GM12801 (cell line): ENCODE measurements around the gene RPL31.

Experiments
- TF ChIP-seq, protein P1 (sequence below): IDR thresholded peaks from one replicate; pipeline ENCODE4 v1.5.1; 2011; ENCODE audit warnings: control low read depth; ENCODE audit not compliant: insufficient read length; ENCODE audit errors: extremely low read depth

RPL31 gene

DNA sequence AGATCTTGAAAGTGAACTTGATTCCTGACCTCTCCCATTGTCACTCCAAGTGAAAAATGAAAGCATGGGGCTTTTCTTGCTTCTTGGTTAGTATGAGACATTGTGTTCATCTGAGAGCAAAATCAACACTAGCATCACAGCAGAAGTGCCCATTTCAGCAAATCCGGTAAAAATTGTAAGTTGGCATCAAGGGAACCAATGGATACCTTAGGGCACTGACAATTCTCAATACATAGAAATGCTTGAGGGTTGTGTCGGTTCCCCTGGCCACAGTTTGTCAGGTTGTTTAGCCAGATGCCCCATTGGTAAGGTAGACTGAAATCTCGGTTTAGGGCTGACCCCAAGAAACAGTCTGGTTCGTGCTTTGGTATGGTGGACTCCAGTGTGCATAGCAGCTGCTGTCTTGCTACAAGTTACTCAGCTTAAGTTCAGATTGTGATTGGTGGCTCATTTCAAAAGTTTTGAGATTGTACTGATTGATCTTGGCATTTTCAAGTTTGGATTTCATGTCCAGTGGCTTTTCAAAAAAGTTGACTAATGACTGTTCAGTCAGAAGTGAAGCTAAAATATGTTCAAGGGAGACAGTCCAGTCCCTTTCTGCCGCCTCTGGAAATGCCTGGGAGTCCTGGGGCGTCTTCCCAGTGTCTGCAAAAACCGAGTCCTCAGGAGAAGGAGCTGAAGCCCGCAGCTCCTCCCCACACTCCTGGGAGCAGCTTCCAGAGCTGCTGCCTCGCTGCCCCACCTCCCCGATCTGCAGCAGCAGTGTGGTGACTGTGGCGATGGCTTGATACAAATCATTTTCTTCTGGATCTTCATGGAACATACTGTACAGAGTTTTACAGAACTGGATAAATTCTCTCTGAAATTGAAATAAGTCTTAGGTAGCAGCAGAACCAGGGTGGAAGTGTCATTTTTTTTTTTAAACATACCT is 5.6 kb downstream of the RPL31 start:
- TF ChIP-seq, protein P1, sequence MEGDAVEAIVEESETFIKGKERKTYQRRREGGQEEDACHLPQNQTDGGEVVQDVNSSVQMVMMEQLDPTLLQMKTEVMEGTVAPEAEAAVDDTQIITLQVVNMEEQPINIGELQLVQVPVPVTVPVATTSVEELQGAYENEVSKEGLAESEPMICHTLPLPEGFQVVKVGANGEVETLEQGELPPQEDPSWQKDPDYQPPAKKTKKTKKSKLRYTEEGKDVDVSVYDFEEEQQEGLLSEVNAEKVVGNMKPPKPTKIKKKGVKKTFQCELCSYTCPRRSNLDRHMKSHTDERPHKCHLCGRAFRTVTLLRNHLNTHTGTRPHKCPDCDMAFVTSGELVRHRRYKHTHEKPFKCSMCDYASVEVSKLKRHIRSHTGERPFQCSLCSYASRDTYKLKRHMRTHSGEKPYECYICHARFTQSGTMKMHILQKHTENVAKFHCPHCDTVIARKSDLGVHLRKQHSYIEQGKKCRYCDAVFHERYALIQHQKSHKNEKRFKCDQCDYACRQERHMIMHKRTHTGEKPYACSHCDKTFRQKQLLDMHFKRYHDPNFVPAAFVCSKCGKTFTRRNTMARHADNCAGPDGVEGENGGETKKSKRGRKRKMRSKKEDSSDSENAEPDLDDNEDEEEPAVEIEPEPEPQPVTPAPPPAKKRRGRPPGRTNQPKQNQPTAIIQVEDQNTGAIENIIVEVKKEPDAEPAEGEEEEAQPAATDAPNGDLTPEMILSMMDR: no peak

DNA sequence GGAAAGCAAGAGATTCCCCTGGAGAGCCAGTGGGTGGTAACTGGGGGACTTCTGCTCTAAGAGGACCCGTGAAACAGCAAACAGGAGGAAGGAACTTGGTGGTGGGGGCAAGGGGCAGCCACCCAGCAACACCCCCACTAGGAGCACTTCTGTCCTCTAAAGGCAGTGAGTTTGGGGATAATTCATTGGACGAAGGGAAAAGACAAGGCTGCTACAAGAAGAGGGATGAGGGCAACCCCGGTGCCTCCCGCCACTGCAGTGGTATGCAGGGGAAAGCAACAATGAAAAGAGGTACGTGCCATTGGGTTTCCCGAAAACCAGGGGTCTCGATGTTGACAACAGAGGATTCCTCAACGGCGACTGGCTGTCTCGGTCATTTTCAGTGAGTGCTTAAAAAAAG is 9.1 kb downstream of the RPL31 start:
- TF ChIP-seq, protein P1: no peak

DNA sequence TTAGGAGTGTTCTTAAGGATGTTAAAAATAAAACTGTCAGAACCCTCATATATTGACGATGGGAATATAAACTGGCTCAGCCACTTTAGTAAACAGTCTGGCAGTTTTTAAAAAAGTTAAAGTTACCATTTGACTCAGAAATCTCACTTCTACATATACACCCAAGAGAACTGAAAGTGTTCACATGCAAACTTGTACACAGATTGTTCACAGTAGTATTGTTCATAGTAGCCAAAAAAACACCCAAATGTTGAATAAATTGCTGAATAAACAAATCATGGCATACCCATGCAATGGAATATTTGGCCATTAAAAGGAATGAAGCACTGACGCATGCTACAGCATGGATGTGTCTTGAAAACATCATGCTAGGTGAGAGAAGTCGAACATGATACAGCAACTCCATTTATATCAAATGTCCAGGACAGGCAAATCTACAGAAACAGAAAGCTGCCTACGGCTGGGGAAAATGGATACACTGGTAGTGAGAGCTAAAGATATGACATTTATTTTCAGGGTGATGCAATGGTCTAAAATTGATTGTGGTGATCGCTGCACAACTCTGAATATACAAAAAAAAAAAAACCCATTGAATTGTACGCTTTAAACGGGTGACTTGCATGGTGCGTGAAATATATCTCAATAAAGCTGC is 10.1 kb downstream of the RPL31 start:
- TF ChIP-seq, protein P1: no peak

DNA sequence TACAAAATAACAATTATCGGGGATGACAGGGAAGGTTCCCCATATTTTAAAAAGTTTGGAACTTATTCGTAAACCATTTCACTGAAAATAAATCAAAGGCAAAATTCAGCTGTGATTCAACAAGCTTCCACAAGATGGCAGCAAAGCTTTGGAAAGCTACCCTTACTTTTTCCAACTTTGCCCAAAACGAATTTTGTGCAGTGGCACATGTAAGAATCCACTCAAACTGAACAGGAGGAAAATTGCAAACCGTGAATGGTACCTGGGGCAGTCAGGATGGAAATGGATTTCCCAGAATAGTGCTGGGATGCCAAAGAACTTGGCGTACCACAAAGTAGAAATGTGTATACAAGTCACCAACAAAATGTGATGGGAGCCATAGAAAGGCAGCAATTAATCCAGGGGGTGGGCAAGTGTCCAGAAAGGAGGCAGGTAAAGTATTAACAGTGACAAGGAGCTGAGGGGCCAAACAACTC is 10.7 kb downstream of the RPL31 start:
- TF ChIP-seq, protein P1: no peak

DNA sequence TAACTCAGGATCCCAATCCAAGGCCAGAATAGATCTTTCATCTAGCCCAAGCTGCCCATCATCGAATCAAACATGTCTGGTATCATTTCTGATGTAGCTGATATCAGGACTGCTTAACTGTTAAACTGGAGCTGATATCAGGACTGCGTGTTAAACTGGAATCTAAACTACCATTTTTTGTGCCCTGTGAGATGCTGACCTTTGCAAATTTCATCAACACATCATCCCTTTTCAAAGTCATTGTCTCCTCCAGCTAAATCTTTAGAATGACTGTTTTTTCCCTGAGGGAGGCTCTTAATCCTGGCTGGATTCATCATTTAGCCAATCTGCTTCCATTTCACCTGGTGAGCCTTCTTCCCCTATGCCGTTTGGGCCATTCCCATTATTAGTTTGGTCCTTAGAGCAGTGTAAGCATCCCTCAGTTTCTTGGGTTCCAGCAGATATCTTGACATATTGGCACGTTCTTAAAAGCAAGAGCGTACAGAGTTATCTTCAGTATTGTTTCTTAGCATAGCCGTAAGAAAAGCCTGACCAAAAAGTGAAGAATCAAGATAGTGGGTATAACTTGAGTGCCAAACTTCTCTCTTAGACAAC is 12.3 kb downstream of the RPL31 start:
- TF ChIP-seq, protein P1: no peak

DNA sequence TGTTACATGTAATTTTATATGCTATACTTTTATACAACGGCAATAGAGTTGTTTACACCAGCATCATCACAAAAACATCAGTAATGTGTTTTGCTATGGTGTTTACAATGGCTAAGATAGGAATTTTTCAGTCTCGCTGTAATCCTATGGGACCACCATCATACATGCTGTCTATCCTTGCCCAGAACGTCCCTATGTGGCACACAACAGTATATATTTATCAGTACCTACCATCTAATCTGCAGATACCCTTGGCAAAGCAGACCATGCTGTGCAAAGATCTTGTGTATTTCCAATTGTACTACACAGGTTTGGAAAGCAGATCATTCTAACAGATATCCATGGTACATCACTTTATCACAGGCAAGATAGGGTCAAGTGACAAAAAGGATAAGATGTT is 15.3 kb downstream of the RPL31 start:
- TF ChIP-seq, protein P1: no peak

DNA sequence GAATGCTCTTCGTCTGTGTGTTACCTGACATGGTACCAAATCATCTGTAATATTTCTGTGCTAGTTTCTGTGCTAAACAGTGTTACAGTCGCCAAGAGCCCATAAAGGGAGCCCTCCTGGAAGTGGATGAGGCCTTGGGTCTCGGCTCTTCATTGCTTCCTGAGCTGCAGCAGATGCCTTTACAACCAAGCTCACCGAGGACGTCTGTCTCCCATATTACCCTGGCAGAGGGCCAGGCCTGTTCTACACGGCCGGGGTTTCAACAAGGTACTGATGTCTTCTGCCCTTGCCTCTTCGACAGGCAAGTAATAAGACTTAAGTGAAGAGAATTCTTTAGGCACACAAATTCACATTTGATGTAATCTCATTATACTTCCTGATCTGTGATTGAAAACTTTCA is 16.8 kb downstream of the RPL31 start:
- TF ChIP-seq, protein P1: no peak
